ENCODE data around the gene DOK4. TPM values are rescaled to one million over a fixed set of nuclear protein-coding genes. Genes with fewer than 3 reads are reported as not detected.

The DOK4 gene
- total and polyA plus RNA-seq, 2 donors (not counting 3 experiments of a cell fraction or from before 2014, with no cell fraction given), result 22.3 to 23.4 TPM

- no peak overlapping the region for H3K27ac ChIP-seq (ENCODE audit: insufficient read depth, low read depth, low read length)
- no peak overlapping the region for H3K4me2 ChIP-seq (ENCODE audit: insufficient read depth, low read length)
- ChIA-PET POLR2A (no interaction called here), CTCF (interaction anchor here (1.3 to 2.5 kb wide), 2 partner anchors 14 to 89 kb away, joined by 3 to 7 read pairs; no protein-coding TSS in a partner anchor)
- DNase-seq (ENCODE audit: low read depth, low spot score), result no peak
- no peak overlapping the region for H3K4me3 ChIP-seq (replicated peaks in 1 of 3; ENCODE audit: insufficient read depth in 1 of 3, low read depth in 1 of 3, low read length in 3 of 3)
- no peaks in the 10 kb centered on the region for H3K9me3 ChIP-seq (replicated peaks; ENCODE audit: control insufficient read depth, insufficient read depth, low read length)
- H3K79me2 ChIP-seq (ENCODE audit: control insufficient read depth, insufficient read depth, low read length), result no peaks in the 10 kb centered on the region
- no peak overlapping the region for H3K9ac ChIP-seq (replicated peaks; ENCODE audit: extremely low read depth, insufficient read depth, low read length)
- no peaks in the 10 kb centered on the region for H3K27me3 ChIP-seq (ENCODE audit: control insufficient read depth in 2 of 2, insufficient read depth in 2 of 2, low read length in 2 of 2)
- peaks cover 21 to 48% of the 10 kb centered on the region in 2 experiments for H3K36me3 ChIP-seq (ENCODE audit: control insufficient read depth in 2 of 2, extremely low read depth in 1 of 2, insufficient read depth in 2 of 2, low read length in 2 of 2)
- intact Hi-C loops (cut with micrococcal nuclease) (no loop called here), dilution Hi-C loops (cut with MboI; ENCODE audit: extremely low pct_ligation_motif_present, low sequenced_read_pairs) (no loop called here)
- no peak overlapping the region for H2AFZ ChIP-seq (ENCODE audit: low read depth, low read length)
- BruUV-seq (replicated peaks), result no TSS peak
- no peaks in the 10 kb centered on the region for H3K4me1 ChIP-seq (ENCODE audit: control insufficient read depth, extremely low read depth, insufficient read depth, low read length)
- no peaks in the 10 kb centered on the region for H3K9me1 ChIP-seq (replicated peaks; ENCODE audit: control insufficient read depth, extremely low read depth, insufficient read depth, low read length)
- no peak for TF ChIP-seq EZH2 (IDR thresholded peaks at IDR 0.05; ENCODE audit: borderline replicate concordance, low read depth, low read length, severe bottlenecking)
- no peak for TF ChIP-seq POLR2AphosphoS5 (IDR thresholded peaks at IDR 0.05; ENCODE audit: insufficient read depth, low read depth, low read length)
- no peak for TF ChIP-seq CTCF (IDR thresholded peaks at IDR 0.05; ENCODE audit: extremely low read depth in 1 of 2, insufficient read depth in 1 of 2, low read depth in 1 of 2, low read length in 2 of 2)
- no peak for TF ChIP-seq POLR2A (IDR thresholded peaks at IDR 0.05; ENCODE audit: low read depth, low read length)
- TF ChIP-seq FOS (IDR thresholded peaks at IDR 0.05; ENCODE audit: borderline replicate concordance, insufficient read depth, low read length), result no peak
- TF ChIP-seq MAX (IDR thresholded peaks at IDR 0.05; ENCODE audit: insufficient read depth, insufficient read length), result no peak
- no peak for TF ChIP-seq JUN (IDR thresholded peaks at IDR 0.05; ENCODE audit: borderline replicate concordance, insufficient read depth, insufficient read length, low read depth)
- no peak for TF ChIP-seq MYC (IDR thresholded peaks at IDR 0.05; ENCODE audit: low read depth, low read length)
- no peak for TF ChIP-seq GATA2 (IDR thresholded peaks at IDR 0.05; ENCODE audit: insufficient read depth, insufficient read length, low read depth, low read length)
- H4K20me1 ChIP-seq (replicated peaks; ENCODE audit: control insufficient read depth, extremely low read depth, insufficient read depth, low read length), result no peaks in the 10 kb centered on the region
- FAIRE-seq, result no peak
Measured at GRCh38 chr16:57430955-57431354, 55.3 kb downstream of the DOK4 start.

Measured in endothelial cell of umbilical vein (primary cell).